Peyer's patch (tissue), 4 donors: ENCODE results near the gene SLC23A1. TPM values are rescaled to one million over a fixed set of nuclear protein-coding genes. Genes with fewer than 3 reads are reported as not detected.

Experiments used
- DNase-seq, 3 donors: peaks; one replicate each; pipeline ENCODE4 v3.0.0-alpha.2; 2017 to 2019
- H3K27ac ChIP-seq, 4 donors: fragments of 200-600 bp; sonication (generic); one replicate each; pipeline ENCODE4 v1.5.1; 2016 to 2019
- H3K27me3 ChIP-seq, 2 donors: fragments of 200-600 bp; sonication (generic); one replicate each; pipeline ENCODE4 v1.5.1; 2019
- H3K36me3 ChIP-seq, 3 donors: fragments of 200-600 bp; sonication (generic); one replicate each; pipeline ENCODE4 v1.5.1; 2016 to 2019
- H3K4me1 ChIP-seq, 4 donors: fragments of 200-600 bp; sonication (generic); one replicate each; pipeline ENCODE4 v1.5.1; 2016 to 2019
- H3K4me3 ChIP-seq, 4 donors: fragments of 200-600 bp; sonication (generic); 1 replicate in 3 of 4; 2 replicates in 1 of 4; pipeline ENCODE4 v1.5.1; 2016 to 2019; ENCODE audit warnings: mild to moderate bottlenecking in 1 of 4
- H3K9me3 ChIP-seq, 4 donors: fragments of 200-600 bp; sonication (generic); one replicate each; pipeline ENCODE4 v1.5.1; 2016 to 2019; ENCODE audit warnings: mild to moderate bottlenecking in 1 of 4
- POLR2A ChIP-seq, 2 donors: fragments of 450-650 bp; IDR thresholded peaks; one replicate each; pipeline ENCODE4 v1.5.1; 2017; ENCODE audit warnings: antibody characterized with exemption in 2 of 2, mild to moderate bottlenecking in 2 of 2, moderate library complexity in 2 of 2
- total RNA-seq, 4 donors: library from RNA; depleted of rRNA; stranded (reverse); fragments of >200 nt; gene quantifications; one replicate each; pipeline ENCODE4 v1.1.0, GENCODE V29; 2016
- TF ChIP-seq, protein P1 (sequence below), 6 experiments: fragments of 450-650 bp in 4 of 6; fragments of 200-600 bp in 2 of 6; sonication (generic) in 1 of 6; IDR thresholded peaks; one replicate each; pipeline ENCODE4 v1.5.1; 2017 to 2019; ENCODE audit warnings: antibody characterized with exemption in 6 of 6, mild to moderate bottlenecking in 3 of 6, moderate library complexity in 1 of 6

The SLC23A1 gene
- total RNA-seq, result 100 to 1,000 TPM in 3 of 4 donors, 1 to 10 TPM in 1; 1.7 to 198 (median 143) TPM

DNA sequence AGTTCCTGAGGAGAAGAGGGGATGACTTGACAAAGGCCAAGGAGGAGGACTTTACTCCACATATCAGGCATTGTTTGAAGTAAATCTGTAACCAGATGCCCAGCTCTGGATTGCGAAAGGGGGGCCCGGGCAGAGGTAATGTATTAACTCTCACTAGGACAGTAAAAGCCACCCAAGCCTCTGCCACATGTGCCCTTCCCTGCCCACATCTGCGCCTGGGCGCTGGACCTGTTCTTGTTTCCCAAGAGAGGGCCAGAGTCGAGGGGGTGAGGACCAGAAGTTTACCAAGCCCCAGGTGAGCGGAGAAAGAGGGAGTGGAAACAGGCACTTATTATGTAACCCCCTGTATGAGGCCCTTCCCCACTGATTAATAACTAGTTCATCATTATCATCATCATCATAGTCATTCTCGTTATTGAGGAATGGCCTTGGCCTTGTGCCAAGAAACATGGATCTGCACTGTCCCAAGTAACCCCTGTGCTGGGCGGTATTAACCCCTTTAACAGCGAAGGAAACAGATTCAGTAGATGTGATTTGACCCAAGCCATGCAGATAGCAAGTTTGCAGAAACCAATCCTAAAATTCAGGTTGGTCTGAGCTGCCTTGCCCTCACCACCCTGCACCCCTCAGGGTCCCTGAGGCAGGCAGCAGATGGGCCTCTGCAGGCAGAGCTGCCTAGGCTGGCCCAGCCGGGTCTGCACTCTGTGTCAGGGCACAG lies at the start of gene SLC23A1:
SLC23A1 (minus strand) TSS at position 23 of the 718 bp plus-strand sequence. CDS start 44 bp downstream, outside the sequence.
- peak in 2 of 3 donors; percentile 80 to 87 for DNase-seq
- Histone ChIP-seq H3K9me3 (no peaks in the 10 kb centered on the region), H3K36me3 (peaks cover 0 to 7% (median 0%) of the 10 kb centered on the region in 3 donors), H3K4me1 (peaks cover 12 to 42% (median 21%) of the 10 kb centered on the region in 4 donors), H3K27ac (peak within 1 kb of the TSS; percentile 53 to 83 (median 70)), H3K27me3 (no peaks in the 10 kb centered on the region), H3K4me3 (peak within 1 kb of the TSS in 2 of 4 donors; percentile 42 to 44)
- TF ChIP-seq POLR2A (IDR thresholded peaks at IDR 0.05), result peak in 1 of 2 donors; percentile 52
- TF ChIP-seq, protein P1, sequence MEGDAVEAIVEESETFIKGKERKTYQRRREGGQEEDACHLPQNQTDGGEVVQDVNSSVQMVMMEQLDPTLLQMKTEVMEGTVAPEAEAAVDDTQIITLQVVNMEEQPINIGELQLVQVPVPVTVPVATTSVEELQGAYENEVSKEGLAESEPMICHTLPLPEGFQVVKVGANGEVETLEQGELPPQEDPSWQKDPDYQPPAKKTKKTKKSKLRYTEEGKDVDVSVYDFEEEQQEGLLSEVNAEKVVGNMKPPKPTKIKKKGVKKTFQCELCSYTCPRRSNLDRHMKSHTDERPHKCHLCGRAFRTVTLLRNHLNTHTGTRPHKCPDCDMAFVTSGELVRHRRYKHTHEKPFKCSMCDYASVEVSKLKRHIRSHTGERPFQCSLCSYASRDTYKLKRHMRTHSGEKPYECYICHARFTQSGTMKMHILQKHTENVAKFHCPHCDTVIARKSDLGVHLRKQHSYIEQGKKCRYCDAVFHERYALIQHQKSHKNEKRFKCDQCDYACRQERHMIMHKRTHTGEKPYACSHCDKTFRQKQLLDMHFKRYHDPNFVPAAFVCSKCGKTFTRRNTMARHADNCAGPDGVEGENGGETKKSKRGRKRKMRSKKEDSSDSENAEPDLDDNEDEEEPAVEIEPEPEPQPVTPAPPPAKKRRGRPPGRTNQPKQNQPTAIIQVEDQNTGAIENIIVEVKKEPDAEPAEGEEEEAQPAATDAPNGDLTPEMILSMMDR (IDR thresholded peaks at IDR 0.05), result no peak

DNA sequence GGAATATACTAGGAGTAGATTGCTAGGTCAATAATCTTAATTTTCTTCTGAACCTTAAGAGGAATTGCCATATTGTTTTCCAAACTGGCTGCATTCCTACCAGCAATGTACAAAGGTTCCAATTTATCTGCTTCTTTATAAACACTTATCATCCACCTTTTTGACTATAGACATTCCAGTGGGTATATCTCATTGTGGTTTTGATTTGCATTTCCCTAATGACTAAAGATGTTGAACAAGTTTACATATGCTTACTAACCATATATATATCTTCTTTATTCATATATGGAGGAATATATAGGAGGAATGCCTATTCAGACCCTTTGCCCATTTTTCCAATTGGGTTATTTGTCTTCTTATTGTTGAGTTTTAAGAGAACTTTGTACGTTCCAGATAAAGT lies 48.6 kb upstream of the SLC23A1 start:
- peaks cover 0 to 10% (median 0%) of the 10 kb centered on the region in 3 donors for H3K36me3 ChIP-seq
- no peaks in the 10 kb centered on the region for H3K9me3 ChIP-seq
- no peak overlapping the region for H3K4me3 ChIP-seq
- no peaks in the 10 kb centered on the region for H3K4me1 ChIP-seq
- no peaks in the 10 kb centered on the region for H3K27me3 ChIP-seq
- TF ChIP-seq, protein P1 (IDR thresholded peaks at IDR 0.05), result no peak
- no peak for TF ChIP-seq POLR2A (IDR thresholded peaks at IDR 0.05)
- no peak for DNase-seq
- H3K27ac ChIP-seq, result no peak overlapping the region

DNA sequence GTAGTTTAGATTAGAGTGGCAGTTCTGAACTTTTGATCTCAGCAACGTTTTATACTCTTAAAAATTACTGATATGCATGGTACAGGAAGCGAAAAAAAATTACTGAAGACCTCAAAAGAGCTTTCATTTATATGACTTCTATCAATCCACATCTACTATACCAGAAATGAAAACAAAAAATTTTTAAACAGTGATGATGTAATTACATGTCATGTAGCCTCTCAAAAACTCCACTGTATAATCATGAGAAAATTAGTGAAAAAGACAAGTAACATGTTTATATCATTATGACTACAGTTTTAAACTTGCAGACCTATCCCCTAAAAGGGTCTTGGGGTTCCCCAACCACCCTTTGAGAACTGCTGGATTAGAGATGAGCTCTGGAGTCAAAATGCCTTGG lies 46.9 kb upstream of the SLC23A1 start:
- Histone ChIP-seq H3K36me3 (peaks cover 0 to 21% (median 0%) of the 10 kb centered on the region in 3 donors), H3K27ac (no peak overlapping the region), H3K9me3 (no peaks in the 10 kb centered on the region), H3K27me3 (no peaks in the 10 kb centered on the region), H3K4me1 (no peaks in the 10 kb centered on the region), H3K4me3 (no peak overlapping the region)
- no peak for TF ChIP-seq POLR2A (IDR thresholded peaks at IDR 0.05)
- TF ChIP-seq, protein P1 (IDR thresholded peaks at IDR 0.05), result no peak
- no peak for DNase-seq

DNA sequence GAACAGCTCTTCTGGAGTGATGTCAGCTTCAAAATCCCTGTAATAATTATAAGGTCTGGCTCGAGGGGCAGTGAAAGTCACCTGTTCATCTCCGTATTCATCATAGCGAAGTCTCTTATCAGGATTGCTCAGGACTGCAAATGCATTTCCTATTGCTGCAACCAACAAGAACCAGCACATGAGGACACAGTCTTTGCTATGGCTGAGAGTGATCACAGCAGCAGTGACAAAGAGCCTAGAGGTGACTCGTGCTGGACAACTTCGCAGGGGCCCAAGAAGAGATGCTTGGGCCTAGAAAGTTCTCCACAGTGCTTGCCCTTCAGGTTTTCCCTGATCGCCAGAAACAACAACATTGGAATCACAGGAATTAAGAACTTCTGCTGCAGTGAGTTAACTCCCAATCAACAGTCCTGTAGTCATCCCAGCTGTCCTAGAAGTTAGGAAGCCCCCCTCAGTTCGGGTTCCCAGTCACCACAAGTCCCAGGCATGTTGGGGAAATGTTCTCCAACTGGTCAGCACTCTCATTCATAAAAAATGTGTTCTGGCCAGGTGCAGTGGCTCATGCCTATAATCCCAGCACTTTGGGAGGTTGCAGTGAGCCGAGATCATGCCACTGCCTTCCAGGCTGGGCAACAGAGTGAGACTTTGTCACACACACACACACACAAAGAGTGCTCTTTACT lies 43.2 kb upstream of the SLC23A1 start:
- TF ChIP-seq POLR2A (IDR thresholded peaks at IDR 0.05), result no peak
- TF ChIP-seq, protein P1 (IDR thresholded peaks at IDR 0.05), result no peak
- Histone ChIP-seq H3K9me3 (no peaks in the 10 kb centered on the region), H3K4me1 (no peaks in the 10 kb centered on the region), H3K36me3 (peaks cover 0 to 22% (median 0%) of the 10 kb centered on the region in 3 donors), H3K4me3 (no peak overlapping the region), H3K27ac (no peak overlapping the region), H3K27me3 (no peaks in the 10 kb centered on the region)
- no peak for DNase-seq

DNA sequence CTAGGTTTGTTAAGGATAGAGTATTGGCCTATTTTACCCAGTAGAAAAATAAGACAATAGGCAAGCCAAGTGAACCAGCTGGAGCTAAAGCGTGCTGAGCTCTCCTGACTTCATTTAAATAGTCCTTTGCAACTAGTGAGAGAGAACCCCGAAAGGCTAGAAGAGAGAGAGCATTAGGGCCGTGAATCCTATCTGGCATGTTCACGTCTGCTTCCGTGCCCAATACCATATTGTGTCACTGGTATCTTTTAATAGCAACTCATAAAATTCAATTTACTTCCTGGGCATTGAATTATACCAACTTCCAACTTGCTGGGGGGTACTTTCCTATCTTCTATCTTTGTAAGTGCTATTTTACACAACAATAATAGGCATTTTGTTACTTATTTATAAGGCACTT lies 42.4 kb upstream of the SLC23A1 start:
- Histone ChIP-seq H3K4me3 (no peak overlapping the region), H3K36me3 (peaks cover 0 to 22% (median 0%) of the 10 kb centered on the region in 3 donors), H3K4me1 (no peaks in the 10 kb centered on the region), H3K27ac (no peak overlapping the region), H3K27me3 (no peaks in the 10 kb centered on the region), H3K9me3 (no peaks in the 10 kb centered on the region)
- no peak for DNase-seq
- TF ChIP-seq, protein P1 (IDR thresholded peaks at IDR 0.05), result no peak
- no peak for TF ChIP-seq POLR2A (IDR thresholded peaks at IDR 0.05)
